Left renal pelvis (tissue), 4 donors: ENCODE results near the gene GDI2. TPM values are rescaled to one million over a fixed set of nuclear protein-coding genes. Genes with fewer than 3 reads are reported as not detected.
A peak's percentile ranks its signal among the peaks of the same experiment; 100 is the strongest.
"Not testable (repeated sequence)": the region's sequence is repeated elsewhere in the genome, so short reads cannot be mapped to it uniquely, and the experiment has no call there.

Experiments
- DNase-seq, 4 donors: peaks; one replicate each; pipeline ENCODE4 v3.0.0-alpha.2; 2013; ENCODE audit warnings: low read depth in 4 of 4, low spot score in 3 of 4
- polyA plus RNA-seq, 4 donors: library from polyadenylated mRNA; unstranded; fragments of 120-200 nt; gene quantifications; one replicate each; pipeline ENCODE4 v1.2.1, GENCODE V29; 2013; ENCODE audit not compliant: insufficient read length in 4 of 4

Gene GDI2
- 100 to 1,000 TPM; 274 to 388 (median 296) TPM for polyA plus RNA-seq

DNA sequence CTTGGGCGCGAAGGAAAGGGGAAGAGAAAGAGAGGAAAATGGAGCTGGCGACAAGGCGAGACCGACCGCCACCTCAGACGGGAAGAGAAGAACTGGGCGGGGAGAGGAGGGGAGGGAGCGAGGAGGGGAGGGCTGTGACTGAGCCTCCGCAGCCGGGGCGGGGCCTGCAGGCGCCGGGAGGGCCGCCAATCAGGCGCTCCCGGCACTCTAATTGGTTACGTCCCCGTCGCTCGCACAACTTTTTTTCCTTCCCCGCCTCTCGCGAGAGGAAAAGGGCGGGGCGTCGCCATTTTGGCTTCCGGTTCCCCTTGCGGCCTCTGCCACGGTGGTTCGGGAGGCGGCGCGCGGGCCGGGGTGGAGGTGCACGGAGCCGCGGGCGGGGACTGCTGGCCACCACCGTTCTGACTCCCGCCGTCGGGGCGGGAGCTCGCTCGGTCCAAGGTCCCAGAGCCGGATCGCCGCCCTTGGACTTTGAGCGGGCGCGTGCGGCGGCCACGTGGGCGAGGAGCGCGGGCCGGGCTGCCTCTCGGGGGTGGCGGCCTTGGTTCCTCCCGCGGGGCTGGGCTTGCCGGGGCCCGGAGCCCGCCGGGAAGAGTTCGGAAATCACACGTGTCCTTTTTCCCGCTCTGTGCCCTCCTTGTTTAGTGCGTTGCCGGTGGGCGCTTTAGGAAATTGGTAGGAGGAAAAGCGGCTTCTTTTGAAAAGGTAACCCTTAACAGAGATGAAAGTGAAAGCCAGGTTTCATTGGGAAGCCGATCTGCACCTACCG lies at the start of gene GDI2:
TSS of gene GDI2 (minus strand) at position 94 of the 769 bp plus-strand sequence. CDS start 176 bp downstream, outside the sequence.
- DNase-seq = peak; percentile 90 to 95 (median 95)

DNA sequence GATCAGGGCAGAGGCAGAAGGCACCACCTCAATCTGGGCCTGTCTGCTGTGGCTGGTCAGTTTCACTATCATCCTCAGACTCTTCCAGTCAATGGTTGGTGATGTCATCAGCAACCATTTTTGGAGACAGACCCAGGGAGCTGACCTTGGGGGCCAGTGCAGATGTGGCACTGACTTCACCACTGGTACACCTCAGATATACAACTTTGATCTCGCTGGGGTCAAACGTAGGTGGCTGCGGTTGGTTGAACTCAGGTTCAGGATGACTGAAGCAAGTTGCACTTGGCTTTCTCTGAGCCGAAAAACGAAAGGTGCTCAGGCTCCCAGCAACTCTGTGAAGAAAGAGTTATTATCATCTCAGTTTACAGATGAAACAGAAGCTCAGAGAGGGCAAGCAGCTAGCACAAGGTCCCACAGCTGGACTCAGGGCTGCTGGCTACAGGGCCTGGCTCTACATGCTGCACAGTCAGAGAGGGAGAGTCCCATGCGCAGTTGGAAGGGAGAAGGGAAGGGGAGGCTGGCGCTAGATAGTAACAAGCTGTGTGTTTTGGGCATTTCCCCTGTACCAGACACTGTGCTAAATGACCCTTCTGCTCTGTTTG lies 49.2 kb upstream of the GDI2 start:
- no peak for DNase-seq

- no peak for DNase-seq
These were observed 46.8 kb upstream of the GDI2 start for GRCh38 chr10:5860066-5860465.

- DNase-seq = no peak
These were observed 45.6 kb upstream of the GDI2 start for GRCh38 chr10:5858811-5859210.

GRCh38 chr10:5856701-5857004 lies 43.4 kb upstream of the GDI2 start:
- no peak for DNase-seq

- no peak for DNase-seq
These were observed 42.9 kb upstream of the GDI2 start for GRCh38 chr10:5855979-5856700.

DNA sequence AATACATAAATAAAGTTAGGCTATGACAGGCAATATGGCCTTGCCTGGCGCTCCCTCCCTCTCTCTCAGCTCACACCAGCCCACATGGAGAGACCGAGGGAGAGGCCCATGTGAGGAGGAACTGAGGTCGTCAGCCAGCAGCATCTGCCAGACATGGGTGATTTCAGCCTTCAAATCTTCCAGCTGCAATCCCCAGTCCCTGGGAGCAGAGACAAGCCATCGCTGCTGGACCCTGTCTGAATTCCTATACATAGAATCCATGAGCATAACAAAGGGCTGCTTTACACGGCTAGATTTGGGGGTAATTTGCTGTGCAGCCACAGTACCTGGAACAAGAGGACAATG lies 40.9 kb upstream of the GDI2 start:
- no peak for DNase-seq

DNA sequence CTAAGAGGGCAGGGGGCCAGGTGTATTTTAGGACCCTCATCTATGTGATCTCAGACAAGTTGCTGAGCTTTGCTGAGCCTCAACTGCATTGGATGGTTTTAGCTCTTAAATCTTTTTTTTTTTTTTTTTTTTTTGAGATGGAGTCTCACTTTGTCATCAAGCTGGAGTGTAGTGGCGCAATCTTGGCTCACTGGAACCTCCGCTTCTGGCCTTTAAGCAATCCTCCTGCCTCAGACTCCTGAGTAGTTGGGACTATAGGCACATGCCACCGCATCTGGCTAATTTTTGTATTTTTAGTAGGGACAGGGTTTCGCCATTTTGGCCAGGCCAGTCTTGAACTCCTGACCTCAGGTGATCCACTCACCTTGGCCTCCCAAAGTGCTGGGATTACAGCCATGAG lies 33.4 kb upstream of the GDI2 start:
- not testable (repeated sequence) for DNase-seq

GRCh38 chr10:5844345-5845055 lies 31.3 kb upstream of the GDI2 start:
- no peak for DNase-seq

DNA sequence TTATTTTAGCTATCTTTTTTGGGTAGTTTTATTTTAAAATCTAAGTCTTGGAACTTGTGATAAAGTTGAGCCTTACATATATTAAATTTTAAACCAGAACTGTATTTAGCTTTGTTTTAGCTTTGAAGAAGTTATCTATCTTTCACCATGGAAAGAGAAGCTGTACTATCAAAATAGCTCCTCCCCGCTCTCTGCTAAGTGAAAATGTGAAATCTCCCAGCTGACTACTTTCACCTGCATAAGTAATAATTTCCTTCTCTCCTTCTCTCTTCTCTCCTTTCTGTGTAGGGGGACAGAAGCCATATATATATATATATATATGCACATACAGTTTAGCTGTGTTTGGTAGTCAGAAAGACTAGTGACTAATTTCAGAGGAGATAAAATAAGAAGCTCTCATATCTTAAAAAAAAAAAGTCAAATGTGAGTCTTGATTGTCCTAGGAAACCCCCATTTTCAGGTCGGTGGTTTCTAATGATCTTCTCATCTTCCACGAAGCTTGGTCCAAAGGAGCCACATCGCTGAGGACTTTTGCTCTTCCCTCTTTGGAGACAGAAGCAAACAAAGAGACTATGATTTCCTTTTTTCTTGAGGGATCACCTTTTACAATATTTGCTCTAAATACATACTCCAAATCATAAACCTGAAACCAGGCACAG lies 30.6 kb upstream of the GDI2 start:
- DNase-seq = no peak

- no peak for DNase-seq
These were observed 28.7 kb upstream of the GDI2 start for GRCh38 chr10:5841965-5842364.

DNA sequence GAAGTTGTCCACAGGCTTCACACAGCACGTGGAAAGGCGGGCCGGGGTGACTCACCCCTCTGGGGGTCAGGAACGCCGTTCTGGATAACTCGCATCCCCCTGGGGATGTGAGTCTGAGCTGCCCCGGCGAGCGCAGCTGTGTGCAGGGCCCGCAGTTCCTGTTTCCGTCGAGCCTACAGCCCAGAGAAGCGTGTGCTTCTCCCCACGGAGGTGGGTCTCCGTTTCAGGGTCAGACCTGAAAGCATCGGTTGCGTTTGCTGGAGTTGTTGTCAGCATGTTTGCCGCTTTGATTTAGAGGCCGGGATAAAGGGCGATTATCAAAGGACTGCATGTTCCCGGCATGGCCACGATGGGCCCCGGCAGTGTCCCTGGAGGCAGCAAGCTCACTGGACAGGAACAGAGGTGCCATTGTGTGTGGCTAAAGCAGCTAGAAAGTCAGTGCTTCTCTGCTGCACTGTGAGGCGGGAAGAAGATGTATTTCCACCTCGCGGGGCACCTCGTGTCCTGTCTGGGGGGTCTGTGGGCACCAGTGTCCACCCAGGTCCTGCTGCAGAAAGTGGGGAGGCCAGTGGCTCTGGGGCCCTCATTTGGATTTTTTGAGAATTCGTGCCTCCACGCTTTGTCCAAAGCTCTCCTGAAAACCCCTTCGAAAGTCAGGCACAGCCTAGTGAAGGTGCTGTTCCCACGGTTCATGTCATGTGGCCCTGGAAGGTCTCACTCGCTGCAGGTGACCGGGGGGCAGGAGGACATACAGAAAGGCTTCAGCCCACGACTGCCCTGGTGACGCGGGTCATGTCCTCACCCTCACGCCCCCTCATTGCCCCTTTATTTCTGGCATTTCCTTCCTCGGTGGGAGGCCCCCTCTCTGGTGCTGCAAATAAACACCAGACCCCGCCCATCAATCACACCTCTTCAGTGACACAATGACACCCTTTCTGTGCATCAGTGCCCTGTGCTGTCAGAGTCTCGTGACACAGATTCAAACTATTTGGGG lies 27.4 kb upstream of the GDI2 start:
- peak in 1 of 4 donors; percentile 39 for DNase-seq

DNA sequence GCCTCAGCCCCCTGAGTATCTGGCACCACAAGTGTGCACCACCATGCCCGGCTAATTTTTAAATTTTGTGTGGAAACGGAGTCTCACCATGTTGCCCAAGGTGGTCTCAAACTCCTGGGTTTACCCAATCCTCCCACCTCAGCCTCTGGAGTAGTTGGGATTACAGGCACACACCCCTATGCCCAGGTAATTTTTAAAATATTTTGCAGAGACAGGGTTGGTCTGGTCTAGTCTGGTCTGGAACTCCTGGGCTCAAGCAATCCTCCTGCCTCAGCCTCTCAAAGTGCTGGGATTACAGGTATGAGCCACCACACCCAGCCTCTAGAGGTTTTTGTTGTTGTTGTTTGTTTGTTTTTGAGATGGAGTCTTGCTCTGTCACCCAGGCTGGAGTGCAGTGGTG lies 22.9 kb upstream of the GDI2 start:
- DNase-seq = not testable (repeated sequence)

GRCh38 chr10:5835446-5836095 lies 22.3 kb upstream of the GDI2 start:
- no peak for DNase-seq

GRCh38 chr10:5833814-5834213 lies 20.6 kb upstream of the GDI2 start:
- no peak for DNase-seq

GRCh38 chr10:5832946-5833345 lies 19.7 kb upstream of the GDI2 start:
- DNase-seq = no peak

DNA sequence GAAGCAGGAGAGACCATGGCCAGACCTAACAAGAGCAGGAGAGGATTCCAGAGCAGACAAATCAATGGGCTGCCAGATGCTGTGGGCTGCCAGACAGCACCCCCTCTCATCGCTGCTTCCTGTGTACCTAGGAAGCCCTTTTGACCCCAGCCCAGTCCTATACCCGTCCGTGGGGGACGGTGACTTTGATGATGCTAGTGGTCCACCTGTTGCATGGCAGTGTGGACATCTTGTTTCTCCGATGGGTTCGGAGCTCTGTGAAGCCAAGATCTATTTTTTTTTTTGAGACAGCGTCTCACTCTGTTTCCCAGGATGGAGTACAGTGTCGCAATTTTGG lies 18.2 kb upstream of the GDI2 start:
- DNase-seq = no peak

GRCh38 chr10:5830629-5831445 lies 17.6 kb upstream of the GDI2 start:
- no peak for DNase-seq
